Lower leg skin (tissue), 3 donors: ENCODE measurements around the gene PLCH1.

Experiments
- POLR2A ChIP-seq, 2 donors: fragments of 450-650 bp; IDR thresholded peaks; one replicate each; pipeline ENCODE4 v1.6.1; 2016 to 2017; ENCODE audit warnings: antibody characterized with exemption in 2 of 2, mild to moderate bottlenecking in 1 of 2, moderate library complexity in 1 of 2
- TF ChIP-seq, protein P1 (sequence below), 3 donors: fragments of 450-650 bp; IDR thresholded peaks; one replicate each; pipeline ENCODE4 v1.5.1; 2016; ENCODE audit warnings: antibody characterized with exemption in 3 of 3, mild to moderate bottlenecking in 3 of 3, moderate library complexity in 2 of 3

DNA sequence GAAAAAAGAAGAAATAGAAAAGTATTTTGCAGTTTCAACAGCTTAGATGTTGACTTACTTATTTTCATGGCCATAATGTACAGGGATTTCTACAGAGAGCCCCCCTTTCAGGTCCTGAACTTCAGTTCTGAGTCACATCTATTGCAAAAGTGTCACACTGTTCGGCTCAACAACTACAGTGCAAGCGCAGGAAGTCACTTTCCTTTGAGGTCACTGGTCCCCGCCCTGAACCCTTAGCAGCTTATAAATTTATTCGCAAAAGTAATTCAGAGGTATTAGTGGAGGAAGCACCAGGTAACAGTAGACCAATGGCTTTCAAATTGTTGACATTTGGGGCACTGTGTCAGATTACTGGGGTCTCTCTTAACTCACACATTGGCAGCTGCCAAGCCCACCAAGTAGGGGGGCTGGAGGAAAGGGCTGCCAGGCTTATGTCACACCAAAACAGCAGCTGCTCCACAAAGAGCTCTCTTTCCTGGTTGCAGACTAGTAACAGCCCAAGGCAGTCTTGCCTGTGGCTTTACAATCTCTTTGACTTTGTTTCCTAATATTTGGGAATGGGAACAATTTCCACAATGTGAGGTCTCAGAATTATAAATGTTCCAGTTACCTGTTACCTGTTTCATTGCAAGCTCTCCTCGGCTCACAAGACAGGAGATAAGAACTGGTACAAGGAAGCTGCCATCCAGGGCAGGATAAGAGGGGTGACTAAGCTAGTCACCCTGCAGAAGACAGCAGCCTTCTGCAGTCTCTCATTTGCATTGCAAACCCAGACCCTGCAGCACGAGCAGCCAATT is 321.1 kb downstream of the PLCH1 start:
- TF ChIP-seq, protein P1, sequence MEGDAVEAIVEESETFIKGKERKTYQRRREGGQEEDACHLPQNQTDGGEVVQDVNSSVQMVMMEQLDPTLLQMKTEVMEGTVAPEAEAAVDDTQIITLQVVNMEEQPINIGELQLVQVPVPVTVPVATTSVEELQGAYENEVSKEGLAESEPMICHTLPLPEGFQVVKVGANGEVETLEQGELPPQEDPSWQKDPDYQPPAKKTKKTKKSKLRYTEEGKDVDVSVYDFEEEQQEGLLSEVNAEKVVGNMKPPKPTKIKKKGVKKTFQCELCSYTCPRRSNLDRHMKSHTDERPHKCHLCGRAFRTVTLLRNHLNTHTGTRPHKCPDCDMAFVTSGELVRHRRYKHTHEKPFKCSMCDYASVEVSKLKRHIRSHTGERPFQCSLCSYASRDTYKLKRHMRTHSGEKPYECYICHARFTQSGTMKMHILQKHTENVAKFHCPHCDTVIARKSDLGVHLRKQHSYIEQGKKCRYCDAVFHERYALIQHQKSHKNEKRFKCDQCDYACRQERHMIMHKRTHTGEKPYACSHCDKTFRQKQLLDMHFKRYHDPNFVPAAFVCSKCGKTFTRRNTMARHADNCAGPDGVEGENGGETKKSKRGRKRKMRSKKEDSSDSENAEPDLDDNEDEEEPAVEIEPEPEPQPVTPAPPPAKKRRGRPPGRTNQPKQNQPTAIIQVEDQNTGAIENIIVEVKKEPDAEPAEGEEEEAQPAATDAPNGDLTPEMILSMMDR (IDR thresholded peaks at IDR 0.05) = no peak
- TF ChIP-seq POLR2A (IDR thresholded peaks at IDR 0.05) = no peak
